C4-2B (cell line): ENCODE data around the gene CCNG1.

ENCODE experiments used
- ZFX ChIP-seq: fragments of 450-650 bp; IDR thresholded peaks from 2 replicates; pipeline ENCODE4 v1.6.1; 2017
- TF ChIP-seq, protein P1 (sequence below): fragments of 450-650 bp; conservative IDR thresholded peaks from 2 replicates; pipeline ENCODE4 v1.5.1; 2017; ENCODE audit warnings: mild to moderate bottlenecking

DNA sequence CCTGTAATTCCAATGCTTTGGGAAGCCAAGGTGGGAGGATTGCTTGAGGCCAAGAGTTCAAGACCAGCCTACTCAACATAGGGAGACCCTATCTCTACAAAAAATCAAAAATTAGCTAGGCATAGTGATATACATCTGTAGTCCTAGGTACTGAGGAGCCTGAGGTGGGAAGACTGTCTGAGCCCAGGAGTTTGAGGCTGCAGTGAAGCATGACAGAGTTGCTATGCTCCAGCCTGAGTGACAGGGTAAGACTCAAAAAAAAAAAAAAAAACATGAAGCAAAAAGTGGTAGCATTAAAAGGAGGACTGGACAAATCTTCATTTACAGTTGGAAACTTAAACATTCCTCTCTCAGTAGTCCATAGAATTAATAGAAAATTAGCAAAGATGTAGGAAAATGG, 9.8 kb downstream of the CCNG1 start:
- TF ChIP-seq, protein P1, sequence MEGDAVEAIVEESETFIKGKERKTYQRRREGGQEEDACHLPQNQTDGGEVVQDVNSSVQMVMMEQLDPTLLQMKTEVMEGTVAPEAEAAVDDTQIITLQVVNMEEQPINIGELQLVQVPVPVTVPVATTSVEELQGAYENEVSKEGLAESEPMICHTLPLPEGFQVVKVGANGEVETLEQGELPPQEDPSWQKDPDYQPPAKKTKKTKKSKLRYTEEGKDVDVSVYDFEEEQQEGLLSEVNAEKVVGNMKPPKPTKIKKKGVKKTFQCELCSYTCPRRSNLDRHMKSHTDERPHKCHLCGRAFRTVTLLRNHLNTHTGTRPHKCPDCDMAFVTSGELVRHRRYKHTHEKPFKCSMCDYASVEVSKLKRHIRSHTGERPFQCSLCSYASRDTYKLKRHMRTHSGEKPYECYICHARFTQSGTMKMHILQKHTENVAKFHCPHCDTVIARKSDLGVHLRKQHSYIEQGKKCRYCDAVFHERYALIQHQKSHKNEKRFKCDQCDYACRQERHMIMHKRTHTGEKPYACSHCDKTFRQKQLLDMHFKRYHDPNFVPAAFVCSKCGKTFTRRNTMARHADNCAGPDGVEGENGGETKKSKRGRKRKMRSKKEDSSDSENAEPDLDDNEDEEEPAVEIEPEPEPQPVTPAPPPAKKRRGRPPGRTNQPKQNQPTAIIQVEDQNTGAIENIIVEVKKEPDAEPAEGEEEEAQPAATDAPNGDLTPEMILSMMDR, result no peak
- no peak for TF ChIP-seq ZFX
